MM.1S (cell line): Measurements from ENCODE around the gene AMELY.

Experiments used
- DNase-seq: peaks from one replicate; pipeline ENCODE4 v3.0.0-alpha.2; 2015
- H2AFZ ChIP-seq: fragments of 300-600 bp; sonication (generic); 2 replicates; pipeline ENCODE4 v1.6.0; 2016; ENCODE audit warnings: antibody characterized with exemption, low read length
- H3F3A ChIP-seq: fragments of 300-600 bp; sonication (generic); 2 replicates; pipeline ENCODE4 v1.6.1; 2016; ENCODE audit warnings: mild to moderate bottlenecking, antibody characterized with exemption, low read length, moderate library complexity, mixed read lengths; ENCODE audit not compliant: insufficient read depth
- H3K27ac ChIP-seq: fragments of 300-600 bp; sonication (generic); 2 replicates; pipeline ENCODE4 v1.5.1; 2016; ENCODE audit warnings: mild to moderate bottlenecking, low read length
- H3K27me3 ChIP-seq: fragments of 300-600 bp; sonication (generic); replicated peaks from 2 replicates; pipeline ENCODE4 v1.6.0; 2016; ENCODE audit warnings: low read length; ENCODE audit not compliant: insufficient read depth
- H3K36me3 ChIP-seq: fragments of 300-600 bp; sonication (generic); replicated peaks from 2 replicates; pipeline ENCODE4 v1.6.1; 2016; ENCODE audit warnings: mild to moderate bottlenecking, low read length, mixed read lengths; ENCODE audit not compliant: insufficient read depth
- H3K4me1 ChIP-seq: fragments of 300-600 bp; sonication (generic); 2 replicates; pipeline ENCODE4 v1.6.1; 2016; ENCODE audit warnings: low read length, mixed read lengths
- H3K4me2 ChIP-seq: fragments of 300-600 bp; sonication (generic); 2 replicates; pipeline ENCODE4 v1.6.0; 2016; ENCODE audit warnings: low read depth, low read length
- H3K4me3 ChIP-seq: fragments of 300-600 bp; sonication (generic); 2 replicates; pipeline ENCODE4 v1.5.1; 2016; ENCODE audit warnings: low read length, mixed read lengths
- H3K79me2 ChIP-seq: fragments of 300-600 bp; sonication (generic); 2 replicates; pipeline ENCODE4 v1.6.1; 2016; ENCODE audit warnings: mixed run types, low read length, mixed read lengths
- H3K9ac ChIP-seq: fragments of 300-600 bp; sonication (generic); 2 replicates; pipeline ENCODE4 v1.6.1; 2016; ENCODE audit warnings: low read length, mixed read lengths
- H3K9me2 ChIP-seq: fragments of 300-600 bp; sonication (generic); replicated peaks from 2 replicates; pipeline ENCODE4 v1.6.1; 2016; ENCODE audit warnings: mild to moderate bottlenecking, low read length, mixed read lengths; ENCODE audit not compliant: insufficient read depth
- H3K9me3 ChIP-seq: fragments of 300-600 bp; sonication (generic); replicated peaks from 2 replicates; pipeline ENCODE4 v1.6.1; 2016; ENCODE audit warnings: mild to moderate bottlenecking, low read length, mixed read lengths; ENCODE audit not compliant: insufficient read depth
- H4K20me1 ChIP-seq: fragments of 300-600 bp; sonication (generic); 2 replicates; pipeline ENCODE4 v1.6.1; 2016; ENCODE audit warnings: mild to moderate bottlenecking, low read length, moderate library complexity, mixed read lengths; ENCODE audit not compliant: insufficient read depth
- EZH2 ChIP-seq: fragments of 300-600 bp; sonication (generic); optimal IDR thresholded peaks from 2 replicates; pipeline ENCODE3; 2017; ENCODE audit warnings: low read depth, mild to moderate bottlenecking, antibody characterized with exemption, low read length, mixed read lengths
- EZH2phosphoT487 ChIP-seq: fragments of 300-600 bp; sonication (generic); IDR thresholded peaks from 2 replicates; pipeline ENCODE4 v1.6.1; 2018; ENCODE audit warnings: antibody characterized with exemption, low read length
- TF ChIP-seq, protein P1 (sequence below): fragments of 300-600 bp; sonication (generic); IDR thresholded peaks from 2 replicates; pipeline ENCODE4 v1.5.1; 2016; ENCODE audit warnings: antibody characterized with exemption, low read length, mixed read lengths

The AMELY gene, protein sequence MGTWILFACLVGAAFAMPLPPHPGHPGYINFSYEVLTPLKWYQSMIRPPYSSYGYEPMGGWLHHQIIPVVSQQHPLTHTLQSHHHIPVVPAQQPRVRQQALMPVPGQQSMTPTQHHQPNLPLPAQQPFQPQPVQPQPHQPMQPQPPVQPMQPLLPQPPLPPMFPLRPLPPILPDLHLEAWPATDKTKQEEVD

DNA sequence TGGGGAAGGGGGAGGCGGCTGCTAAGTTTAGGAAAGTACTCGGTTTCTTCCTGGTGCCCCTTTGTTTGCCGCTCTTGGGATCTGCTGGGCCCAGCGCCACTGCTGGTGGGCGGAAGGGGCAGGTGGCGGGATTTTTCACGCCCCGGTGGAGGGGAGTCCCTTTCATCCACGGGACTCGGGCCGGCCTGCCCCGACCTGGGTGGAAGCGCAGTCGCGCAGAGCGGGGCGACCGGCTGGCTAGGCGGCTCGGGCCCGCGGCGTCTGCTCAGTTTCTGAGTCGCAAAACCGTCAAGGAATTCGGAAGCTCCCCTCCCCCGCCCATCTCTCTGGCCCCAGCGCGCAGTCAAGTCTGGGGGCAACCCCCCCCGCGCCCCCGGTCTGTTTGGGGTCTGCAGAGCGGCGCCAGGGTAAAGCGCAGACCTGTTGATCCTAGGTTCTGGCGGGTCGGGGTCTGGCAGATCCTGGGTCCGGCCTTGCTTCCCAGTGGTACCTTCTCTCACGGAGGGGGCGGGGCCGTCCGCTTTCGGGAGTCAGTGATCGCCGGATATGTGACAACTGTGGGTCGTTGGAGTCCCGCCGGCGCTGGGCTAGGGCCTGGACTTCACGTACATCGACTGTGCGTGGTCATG lies at the start of gene AMELY:
Gene AMELY (minus strand): TSS at position 500 of the 629 bp plus-strand sequence. CDS start 39,144 bp downstream, outside the sequence.
- no peaks in the 10 kb centered on the region for H3K79me2 ChIP-seq
- H3K9ac ChIP-seq: no peak within 1 kb of the TSS
- H3K27ac ChIP-seq: no peak within 1 kb of the TSS
- H3K27me3 ChIP-seq: no peaks in the 10 kb centered on the region
- no peaks in the 10 kb centered on the region for H3K36me3 ChIP-seq
- no peaks in the 10 kb centered on the region for H3K4me1 ChIP-seq
- no peaks in the 10 kb centered on the region for H3F3A ChIP-seq
- no peaks in the 10 kb centered on the region for H3K9me2 ChIP-seq
- H3K4me2 ChIP-seq: no peak within 1 kb of the TSS
- H4K20me1 ChIP-seq: no peaks in the 10 kb centered on the region
- no peak for DNase-seq
- TF ChIP-seq EZH2phosphoT487 (no peak), EZH2 (no peak)
- TF ChIP-seq, protein P1, sequence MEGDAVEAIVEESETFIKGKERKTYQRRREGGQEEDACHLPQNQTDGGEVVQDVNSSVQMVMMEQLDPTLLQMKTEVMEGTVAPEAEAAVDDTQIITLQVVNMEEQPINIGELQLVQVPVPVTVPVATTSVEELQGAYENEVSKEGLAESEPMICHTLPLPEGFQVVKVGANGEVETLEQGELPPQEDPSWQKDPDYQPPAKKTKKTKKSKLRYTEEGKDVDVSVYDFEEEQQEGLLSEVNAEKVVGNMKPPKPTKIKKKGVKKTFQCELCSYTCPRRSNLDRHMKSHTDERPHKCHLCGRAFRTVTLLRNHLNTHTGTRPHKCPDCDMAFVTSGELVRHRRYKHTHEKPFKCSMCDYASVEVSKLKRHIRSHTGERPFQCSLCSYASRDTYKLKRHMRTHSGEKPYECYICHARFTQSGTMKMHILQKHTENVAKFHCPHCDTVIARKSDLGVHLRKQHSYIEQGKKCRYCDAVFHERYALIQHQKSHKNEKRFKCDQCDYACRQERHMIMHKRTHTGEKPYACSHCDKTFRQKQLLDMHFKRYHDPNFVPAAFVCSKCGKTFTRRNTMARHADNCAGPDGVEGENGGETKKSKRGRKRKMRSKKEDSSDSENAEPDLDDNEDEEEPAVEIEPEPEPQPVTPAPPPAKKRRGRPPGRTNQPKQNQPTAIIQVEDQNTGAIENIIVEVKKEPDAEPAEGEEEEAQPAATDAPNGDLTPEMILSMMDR: no peak
- no peak within 1 kb of the TSS for H2AFZ ChIP-seq
- no peaks in the 10 kb centered on the region for H3K9me3 ChIP-seq
- no peak within 1 kb of the TSS for H3K4me3 ChIP-seq

DNA sequence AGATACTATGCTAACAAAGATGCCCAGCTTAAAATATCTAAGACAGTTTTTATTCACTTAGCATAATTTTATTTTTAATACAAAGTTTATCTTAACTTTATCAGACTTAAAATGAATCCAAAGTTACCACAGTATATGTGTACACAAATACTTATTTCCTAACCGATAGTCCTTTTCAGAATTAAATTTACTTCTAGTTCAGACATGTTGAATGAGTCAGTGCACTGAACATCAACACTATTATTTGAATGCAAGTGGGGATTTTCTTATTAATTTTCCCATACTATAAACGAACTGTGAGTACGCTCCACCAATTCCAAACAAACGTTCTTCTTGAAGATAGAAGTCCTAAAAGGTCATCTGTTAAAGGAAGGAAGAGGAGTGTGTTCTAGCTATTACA lies 38.4 kb upstream of the AMELY start:
- DNase-seq: no peak
- H3K9me2 ChIP-seq: no peaks in the 10 kb centered on the region
- H3K4me3 ChIP-seq: no peak overlapping the region
- TF ChIP-seq EZH2phosphoT487 (no peak), EZH2 (no peak)
- TF ChIP-seq, protein P1: no peak
- H3F3A ChIP-seq: no peaks in the 10 kb centered on the region
- H3K9ac ChIP-seq: no peak overlapping the region
- H4K20me1 ChIP-seq: no peaks in the 10 kb centered on the region
- no peaks in the 10 kb centered on the region for H3K9me3 ChIP-seq
- no peak overlapping the region for H3K4me2 ChIP-seq
- no peaks in the 10 kb centered on the region for H3K79me2 ChIP-seq
- H3K27ac ChIP-seq: no peak overlapping the region
- H3K27me3 ChIP-seq: no peaks in the 10 kb centered on the region
- no peaks in the 10 kb centered on the region for H3K36me3 ChIP-seq
- H2AFZ ChIP-seq: no peak overlapping the region
- no peaks in the 10 kb centered on the region for H3K4me1 ChIP-seq

DNA sequence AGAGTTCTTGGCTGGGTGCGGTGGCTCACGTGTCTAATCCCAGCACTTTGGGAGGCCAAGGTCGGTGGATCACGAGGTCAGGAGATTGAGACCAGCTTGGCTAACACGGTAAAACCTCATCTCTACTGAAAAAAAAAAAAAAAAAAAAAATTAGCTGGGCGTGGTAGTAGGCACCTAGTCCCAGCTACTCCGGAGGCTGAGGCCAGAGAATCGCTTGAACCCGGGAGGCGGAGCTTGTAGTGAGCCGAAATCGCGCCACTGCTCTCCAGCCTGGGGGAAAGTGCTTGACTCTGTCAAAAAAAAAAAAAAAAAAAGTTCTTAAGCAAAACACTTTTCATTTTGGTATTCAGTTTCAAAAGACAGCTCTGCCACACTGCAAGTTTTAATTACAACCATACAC lies 36.8 kb upstream of the AMELY start:
- no peak overlapping the region for H3K4me2 ChIP-seq
- no peaks in the 10 kb centered on the region for H3K4me1 ChIP-seq
- DNase-seq: no peak
- H3K79me2 ChIP-seq: no peaks in the 10 kb centered on the region
- no peaks in the 10 kb centered on the region for H4K20me1 ChIP-seq
- no peaks in the 10 kb centered on the region for H3F3A ChIP-seq
- no peak overlapping the region for H3K9ac ChIP-seq
- H3K27me3 ChIP-seq: no peaks in the 10 kb centered on the region
- H2AFZ ChIP-seq: no peak overlapping the region
- TF ChIP-seq EZH2 (no peak), EZH2phosphoT487 (no peak)
- TF ChIP-seq, protein P1: no peak
- no peaks in the 10 kb centered on the region for H3K36me3 ChIP-seq
- H3K27ac ChIP-seq: no peak overlapping the region
- no peaks in the 10 kb centered on the region for H3K9me2 ChIP-seq
- H3K9me3 ChIP-seq: no peaks in the 10 kb centered on the region
- no peak overlapping the region for H3K4me3 ChIP-seq
